ENCODE measurements around the gene ASPHD1.

Gene ASPHD1

GRCh38 chr16:29920288-29921033 is 20.2 kb downstream of the ASPHD1 start:
- TF ChIP-seq NFIC (IDR thresholded peaks at IDR 0.05), result no peak
- TF ChIP-seq USF1 (IDR thresholded peaks at IDR 0.05), result no peak
- TF ChIP-seq TAF1 (IDR thresholded peaks at IDR 0.05; ENCODE audit: low read depth), result no peak
- TF ChIP-seq TCF12 (IDR thresholded peaks at IDR 0.05; ENCODE audit: low read depth), result no peak
- no peak for TF ChIP-seq EGR1 (IDR thresholded peaks at IDR 0.05)
- no peak for TF ChIP-seq CREB1 (IDR thresholded peaks at IDR 0.05; ENCODE audit: low read depth)
- no peak for TF ChIP-seq ZBTB7A (IDR thresholded peaks at IDR 0.05; ENCODE audit: low read depth)
- TF ChIP-seq FOXM1 (IDR thresholded peaks at IDR 0.05; ENCODE audit: borderline replicate concordance, low read depth), result no peak
- TF ChIP-seq EP300 (IDR thresholded peaks at IDR 0.05; ENCODE audit: borderline replicate concordance), result no peak
- TF ChIP-seq TEAD4 (IDR thresholded peaks at IDR 0.05), result no peak
- TF ChIP-seq MAX (IDR thresholded peaks at IDR 0.05), result no peak

- no peak for TF ChIP-seq CEBPB (IDR thresholded peaks at IDR 0.05)
- TF ChIP-seq REST (IDR thresholded peaks at IDR 0.05; ENCODE audit: low read depth), result no peak
- no peak for TF ChIP-seq FOXM1 (IDR thresholded peaks at IDR 0.05; ENCODE audit: borderline replicate concordance, low read depth)
- TF ChIP-seq YY1 (IDR thresholded peaks at IDR 0.05; ENCODE audit: low read depth), result no peak
- no peak for TF ChIP-seq NFIC (IDR thresholded peaks at IDR 0.05)
- no peak for TF ChIP-seq RAD21 (IDR thresholded peaks at IDR 0.05; ENCODE audit: low read depth)
- TF ChIP-seq MAX (IDR thresholded peaks at IDR 0.05), result no peak
- no peak for TF ChIP-seq TCF12 (IDR thresholded peaks at IDR 0.05; ENCODE audit: low read depth)
- no peak for TF ChIP-seq EGR1 (IDR thresholded peaks at IDR 0.05)
- no peak for TF ChIP-seq TEAD4 (IDR thresholded peaks at IDR 0.05)
- TF ChIP-seq TAF1 (IDR thresholded peaks at IDR 0.05; ENCODE audit: low read depth), result no peak
- TF ChIP-seq ZBTB7A (IDR thresholded peaks at IDR 0.05; ENCODE audit: low read depth), result no peak
- TF ChIP-seq CREB1 (IDR thresholded peaks at IDR 0.05; ENCODE audit: low read depth), result no peak
- no peak for TF ChIP-seq USF1 (IDR thresholded peaks at IDR 0.05)
These were observed 20.7 kb downstream of the ASPHD1 start for GRCh38 chr16:29921034-29921385.

GRCh38 chr16:29922326-29922725 is 22.0 kb downstream of the ASPHD1 start:
- TF ChIP-seq TEAD4 (IDR thresholded peaks at IDR 0.05) (no peak), NFIC (IDR thresholded peaks at IDR 0.05) (no peak), USF1 (IDR thresholded peaks at IDR 0.05) (no peak), RAD21 (IDR thresholded peaks at IDR 0.05; ENCODE audit: low read depth) (no peak), FOXM1 (IDR thresholded peaks at IDR 0.05; ENCODE audit: borderline replicate concordance, low read depth) (no peak)

GRCh38 chr16:29922986-29923501 is 22.8 kb downstream of the ASPHD1 start:
- TF ChIP-seq CEBPB (IDR thresholded peaks at IDR 0.05), result no peak
- no peak for TF ChIP-seq MAX (IDR thresholded peaks at IDR 0.05)
- no peak for TF ChIP-seq TCF12 (IDR thresholded peaks at IDR 0.05; ENCODE audit: low read depth)
- TF ChIP-seq EGR1 (IDR thresholded peaks at IDR 0.05), result no peak

GRCh38 chr16:29925105-29925756 is 24.9 kb downstream of the ASPHD1 start:
- TF ChIP-seq CREB1 (IDR thresholded peaks at IDR 0.05; ENCODE audit: low read depth) (no peak), ZBTB7A (IDR thresholded peaks at IDR 0.05; ENCODE audit: low read depth) (no peak), EP300 (IDR thresholded peaks at IDR 0.05; ENCODE audit: borderline replicate concordance) (no peak), USF1 (IDR thresholded peaks at IDR 0.05) (no peak), CEBPB (IDR thresholded peaks at IDR 0.05) (no peak), MAX (IDR thresholded peaks at IDR 0.05) (no peak), EGR1 (IDR thresholded peaks at IDR 0.05) (no peak), REST (IDR thresholded peaks at IDR 0.05; ENCODE audit: low read depth) (no peak), YY1 (IDR thresholded peaks at IDR 0.05; ENCODE audit: low read depth) (no peak), RAD21 (IDR thresholded peaks at IDR 0.05; ENCODE audit: low read depth) (no peak), FOXM1 (IDR thresholded peaks at IDR 0.05; ENCODE audit: borderline replicate concordance, low read depth) (no peak), TAF1 (IDR thresholded peaks at IDR 0.05; ENCODE audit: low read depth) (no peak), NFIC (IDR thresholded peaks at IDR 0.05) (no peak)

All from Ishikawa (cell line).